HG03280 (cell line): ENCODE results near the gene ANKRD11.
"Not testable (repeated sequence)": the region's sequence is repeated elsewhere in the genome, so short reads cannot be mapped to it uniquely, and the experiment has no call there.

Experiments used
- ATAC-seq: cut with Tn5 transposase; IDR thresholded peaks from one replicate; pipeline ENCODE4 v1.9.1; 2021; ENCODE audit warnings: mild to moderate bottlenecking, moderate library complexity; ENCODE audit not compliant: unreplicated experiment

ANKRD11 gene

GRCh38 chr16:89453501-89454321 is 36.6 kb downstream of the ANKRD11 start:
- ATAC-seq, result no peak

- ATAC-seq, result no peak
Observed at GRCh38 chr16:89452925-89453324, 37.4 kb downstream of the ANKRD11 start.

GRCh38 chr16:89452241-89452640 is 38.1 kb downstream of the ANKRD11 start:
- no peak for ATAC-seq

- ATAC-seq, result no peak
Observed at GRCh38 chr16:89450537-89450936, 39.8 kb downstream of the ANKRD11 start.

- no peak for ATAC-seq
Observed at GRCh38 chr16:89449726-89450335, 40.5 kb downstream of the ANKRD11 start.

- ATAC-seq, result no peak
Observed at GRCh38 chr16:89448656-89449055, 41.7 kb downstream of the ANKRD11 start.

- ATAC-seq, result no peak
Observed at GRCh38 chr16:89446975-89447293, 43.4 kb downstream of the ANKRD11 start.

GRCh38 chr16:89446136-89446974 is 44.0 kb downstream of the ANKRD11 start:
- ATAC-seq, result no peak

- no peak for ATAC-seq
Observed at GRCh38 chr16:89445166-89445565, 45.2 kb downstream of the ANKRD11 start.

- no peak for ATAC-seq
Observed at GRCh38 chr16:89444728-89445127, 45.6 kb downstream of the ANKRD11 start.

- ATAC-seq, result no peak
Observed at GRCh38 chr16:89444151-89444723, 46.1 kb downstream of the ANKRD11 start.

GRCh38 chr16:89443727-89444084 is 46.7 kb downstream of the ANKRD11 start:
- no peak for ATAC-seq

- no peak for ATAC-seq
Observed at GRCh38 chr16:89442990-89443726, 47.2 kb downstream of the ANKRD11 start.

- ATAC-seq, result no peak
Observed at GRCh38 chr16:89442588-89442987, 47.8 kb downstream of the ANKRD11 start.

GRCh38 chr16:89439659-89440058 is 50.7 kb downstream of the ANKRD11 start:
- no peak for ATAC-seq

- no peak for ATAC-seq
Observed at GRCh38 chr16:89437991-89438390, 52.4 kb downstream of the ANKRD11 start.

- ATAC-seq, result no peak
Observed at GRCh38 chr16:89437251-89437987, 52.9 kb downstream of the ANKRD11 start.

GRCh38 chr16:89436366-89436765 is 54.0 kb downstream of the ANKRD11 start:
- ATAC-seq, result no peak

GRCh38 chr16:89435059-89435458 is 55.3 kb downstream of the ANKRD11 start:
- not testable (repeated sequence) for ATAC-seq

- no peak for ATAC-seq
Observed at GRCh38 chr16:89434490-89434889, 55.9 kb downstream of the ANKRD11 start.
